GM12864 (cell line): ENCODE data around the gene VSTM1.
"Not testable (repeated sequence)": the region's sequence is repeated elsewhere in the genome, so short reads cannot be mapped to it uniquely, and the experiment has no call there.

Source experiments
- DNase-seq: peaks from one replicate; pipeline ENCODE4 v3.0.0-alpha.2; 2011; ENCODE audit warnings: low read depth
- H3K4me3 ChIP-seq: 2 replicates; pipeline ENCODE4 v1.5.1; 2011; ENCODE audit warnings: mild to moderate bottlenecking, low read depth, low read length, control low read depth
- TF ChIP-seq, protein P1 (sequence below): IDR thresholded peaks from 2 replicates; pipeline ENCODE4 v1.5.1; 2011; ENCODE audit warnings: low read depth, mild to moderate bottlenecking, moderate library complexity, low read length, control low read depth, inconsistent platforms; ENCODE audit errors: missing control alignments

VSTM1 gene

GRCh38 chr19:54104998-54105715 is 41.5 kb upstream of the VSTM1 start:
- TF ChIP-seq, protein P1, sequence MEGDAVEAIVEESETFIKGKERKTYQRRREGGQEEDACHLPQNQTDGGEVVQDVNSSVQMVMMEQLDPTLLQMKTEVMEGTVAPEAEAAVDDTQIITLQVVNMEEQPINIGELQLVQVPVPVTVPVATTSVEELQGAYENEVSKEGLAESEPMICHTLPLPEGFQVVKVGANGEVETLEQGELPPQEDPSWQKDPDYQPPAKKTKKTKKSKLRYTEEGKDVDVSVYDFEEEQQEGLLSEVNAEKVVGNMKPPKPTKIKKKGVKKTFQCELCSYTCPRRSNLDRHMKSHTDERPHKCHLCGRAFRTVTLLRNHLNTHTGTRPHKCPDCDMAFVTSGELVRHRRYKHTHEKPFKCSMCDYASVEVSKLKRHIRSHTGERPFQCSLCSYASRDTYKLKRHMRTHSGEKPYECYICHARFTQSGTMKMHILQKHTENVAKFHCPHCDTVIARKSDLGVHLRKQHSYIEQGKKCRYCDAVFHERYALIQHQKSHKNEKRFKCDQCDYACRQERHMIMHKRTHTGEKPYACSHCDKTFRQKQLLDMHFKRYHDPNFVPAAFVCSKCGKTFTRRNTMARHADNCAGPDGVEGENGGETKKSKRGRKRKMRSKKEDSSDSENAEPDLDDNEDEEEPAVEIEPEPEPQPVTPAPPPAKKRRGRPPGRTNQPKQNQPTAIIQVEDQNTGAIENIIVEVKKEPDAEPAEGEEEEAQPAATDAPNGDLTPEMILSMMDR = no peak
- no peak overlapping the region for H3K4me3 ChIP-seq
- DNase-seq = no peak

DNA sequence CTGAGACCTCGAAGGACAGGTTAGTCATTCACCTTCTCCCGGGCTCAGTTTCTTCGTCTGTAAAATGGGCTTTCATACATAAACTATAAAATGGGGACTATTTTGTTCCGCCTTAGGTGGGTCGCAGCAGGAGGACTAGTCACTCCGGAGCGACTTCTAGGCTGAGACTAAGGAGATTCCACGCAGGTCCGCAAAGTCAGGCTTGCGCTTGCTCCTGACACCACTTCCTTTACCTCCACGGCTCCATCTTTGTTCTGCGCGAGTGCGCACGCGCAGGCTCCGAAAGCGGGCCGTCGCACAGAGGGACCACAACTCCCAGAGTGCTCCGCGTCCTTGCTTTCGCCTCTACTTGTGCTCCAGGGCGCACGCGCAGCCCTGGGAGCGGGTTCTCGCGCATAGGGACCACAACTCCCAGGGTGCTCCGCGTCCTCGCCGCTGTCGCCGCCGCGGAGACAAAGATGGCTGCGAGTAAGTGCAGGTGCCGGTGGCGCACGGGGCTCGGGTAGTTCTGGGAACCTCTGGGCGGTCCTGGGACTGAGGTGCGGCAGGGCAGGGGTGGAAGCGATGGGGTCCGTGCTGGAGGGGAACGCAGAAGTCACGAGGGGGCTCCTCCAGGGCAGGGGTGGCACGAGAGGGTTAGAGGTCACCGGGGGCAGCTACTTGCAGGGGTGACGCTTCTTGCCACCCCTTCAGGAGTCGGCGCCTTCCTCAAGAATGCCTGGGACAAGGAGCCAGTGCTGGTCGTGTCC is 38.9 kb upstream of the VSTM1 start, which contains the start of gene NDUFA3:
TSS of gene NDUFA3 (plus strand) at position 435 of the 749 bp plus-strand sequence. CDS start at position 459, 24 bp downstream.
- peak within 1 kb of the TSS; percentile 81 for H3K4me3 ChIP-seq
- DNase-seq = peak; percentile 96
- TF ChIP-seq, protein P1 = no peak

- TF ChIP-seq, protein P1 = no peak
- H3K4me3 ChIP-seq = no peak within 1 kb of the TSS
- DNase-seq = no peak
Observed at GRCh38 chr19:54100561-54100960, 36.9 kb upstream of the VSTM1 start, which contains the start of gene OSCAR. TSS of gene OSCAR (minus strand) at chr19:54100803. CDS start at chr19:54100792, 11 bp downstream.

GRCh38 chr19:54099903-54100255 is 36.2 kb upstream of the VSTM1 start:
- not testable (repeated sequence) for H3K4me3 ChIP-seq, DNase-seq

- DNase-seq = no peak
- H3K4me3 ChIP-seq = no peak overlapping the region
- TF ChIP-seq, protein P1 = no peak
Observed at GRCh38 chr19:54099190-54099902, 35.6 kb upstream of the VSTM1 start.

DNA sequence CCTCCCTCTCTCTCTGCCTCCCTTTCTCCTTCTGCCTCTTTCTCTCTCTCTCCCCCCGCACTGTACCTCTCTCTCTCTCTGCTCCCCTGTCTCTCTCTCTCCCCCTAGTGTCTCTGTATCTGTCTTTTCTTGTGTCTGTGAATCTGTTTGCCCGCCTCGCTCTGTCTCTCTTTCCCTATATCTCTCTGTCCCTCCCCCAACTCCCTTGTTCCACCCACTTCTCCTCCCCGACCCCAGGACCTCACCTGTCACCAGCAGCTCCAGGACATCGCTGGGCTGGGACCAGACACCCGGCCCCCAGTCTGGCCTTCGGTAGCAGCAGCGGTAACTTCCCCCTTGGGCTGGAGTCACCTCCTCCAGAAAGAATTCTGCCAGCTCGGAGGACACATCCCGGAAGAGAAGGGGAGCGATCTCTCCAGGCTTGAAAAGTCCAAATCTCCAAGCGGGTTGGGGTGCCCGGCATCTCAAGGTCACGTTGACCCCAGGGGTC is 33.0 kb upstream of the VSTM1 start:
- TF ChIP-seq, protein P1 = peak; percentile 10
- no peak for DNase-seq
- H3K4me3 ChIP-seq = no peak overlapping the region

DNA sequence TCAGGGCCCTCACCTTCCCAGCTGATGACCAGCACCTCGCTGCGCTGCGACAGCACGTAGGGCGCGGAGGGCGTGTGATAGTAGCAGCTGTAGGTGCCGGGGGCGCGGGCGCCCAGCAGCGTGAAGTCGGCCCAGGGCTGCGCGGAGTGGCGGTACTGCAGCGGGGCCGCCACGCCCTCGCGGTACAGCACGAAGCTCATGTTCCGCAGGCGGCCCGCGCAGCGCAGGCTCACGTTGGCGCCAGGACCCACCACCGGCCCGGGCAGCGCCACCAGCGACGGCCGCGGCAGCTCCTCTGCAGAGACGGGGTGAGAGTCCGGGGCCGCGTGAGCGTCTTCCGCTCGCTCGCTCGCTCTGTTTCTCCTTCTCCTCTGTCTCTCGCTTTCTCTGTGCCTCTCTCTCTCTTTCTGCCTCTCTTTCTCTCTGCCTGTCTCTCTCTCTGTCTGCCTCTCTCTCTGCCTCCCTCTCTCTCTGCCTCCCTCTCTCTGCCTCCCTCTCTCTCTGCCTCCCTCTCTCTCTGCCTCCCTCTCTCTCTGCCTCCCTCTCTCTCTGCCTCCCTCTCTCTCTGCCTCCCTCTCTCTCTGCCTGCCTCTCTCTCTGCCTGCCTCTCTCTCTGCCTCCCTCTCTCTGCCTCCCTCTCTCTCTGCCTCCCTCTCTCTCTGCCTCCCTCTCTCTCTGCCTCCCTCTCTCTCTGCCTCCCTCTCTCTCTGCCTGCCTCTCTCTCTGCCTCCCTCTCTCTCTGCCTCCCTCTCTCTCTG is 32.3 kb upstream of the VSTM1 start:
- DNase-seq = not testable (repeated sequence)

More for the DNA sequence above, 32.3 kb upstream of the VSTM1 start:
- H3K4me3 ChIP-seq = not testable (repeated sequence)
